NCI-H748 (cell line): ENCODE data around the gene NDUFB3.
"Not testable (repeated sequence)": the region's sequence is repeated elsewhere in the genome, so short reads cannot be mapped to it uniquely, and the experiment has no call there.

Experiments
- DNase-seq: peaks from one replicate; lab custom pipeline; 2025; ENCODE audit not compliant: unreplicated experiment; lab: John Stamatoyannopoulos, UW

The NDUFB3 gene

DNA sequence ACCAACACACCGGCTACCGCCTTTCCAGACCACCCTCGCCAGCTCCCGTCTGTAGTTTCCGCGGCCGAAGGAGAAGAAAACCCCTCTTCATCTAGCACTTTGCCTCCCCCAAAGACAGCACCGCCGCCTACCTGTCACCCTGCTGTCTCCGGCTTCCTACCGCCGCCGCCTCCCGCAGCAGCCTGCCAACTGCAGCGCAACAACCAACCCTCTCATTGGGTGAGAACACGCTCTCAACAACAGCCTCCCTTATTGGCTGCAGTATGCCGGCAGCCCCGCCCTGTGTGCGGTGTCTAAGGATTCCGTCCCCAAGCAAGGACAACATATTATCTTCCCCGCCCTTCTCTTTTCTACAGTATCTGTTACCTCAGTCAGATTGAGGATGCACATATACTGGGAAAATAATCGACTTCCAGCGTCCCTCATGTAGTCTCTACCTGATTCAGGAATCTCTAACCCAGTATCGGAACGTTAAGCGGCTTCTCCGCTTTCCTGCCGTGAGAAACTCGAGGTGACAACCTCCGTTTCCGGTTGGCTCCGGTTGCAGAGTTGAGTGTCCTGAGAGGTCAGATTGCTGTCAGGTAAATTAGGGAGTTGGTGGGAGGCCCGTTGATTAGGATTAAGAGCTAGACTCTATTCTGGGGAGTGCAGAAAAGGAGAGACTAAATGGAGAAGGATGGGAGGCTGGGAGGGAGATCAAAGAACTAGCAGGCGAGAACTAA is at the start of gene NDUFB3, which contains the start of gene HYCC2:
Gene NDUFB3, plus strand, starts transcription at position 523 of the 722 bp plus-strand sequence. CDS start 6,882 bp downstream, outside the sequence.
Gene HYCC2, minus strand, starts transcription at position 193 of the 722 bp plus-strand sequence. CDS start 47,662 bp downstream, outside the sequence.
- DNase-seq: peak; percentile 96

DNA sequence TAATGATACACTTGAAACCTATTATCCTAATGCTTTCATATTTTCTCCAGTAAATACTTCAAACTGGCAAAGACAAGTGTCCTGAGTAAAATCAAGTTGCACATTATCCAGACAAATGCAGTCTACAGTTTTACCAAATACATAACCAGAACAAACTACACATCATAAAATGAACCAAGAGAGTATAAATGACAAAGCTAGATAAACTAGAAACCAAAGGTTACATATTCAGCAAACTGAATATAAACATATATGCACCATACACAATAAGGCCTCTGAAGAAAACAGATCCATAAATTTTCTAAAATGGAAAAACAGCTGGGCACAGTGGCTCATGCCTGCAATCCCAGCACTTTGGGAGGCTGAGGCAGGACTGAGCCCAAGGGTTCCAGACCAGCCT is 47.3 kb upstream of the NDUFB3 start:
- DNase-seq: no peak

GRCh38 chr2:201034355-201034754 is 37.4 kb upstream of the NDUFB3 start:
- DNase-seq: not testable (repeated sequence)

DNA sequence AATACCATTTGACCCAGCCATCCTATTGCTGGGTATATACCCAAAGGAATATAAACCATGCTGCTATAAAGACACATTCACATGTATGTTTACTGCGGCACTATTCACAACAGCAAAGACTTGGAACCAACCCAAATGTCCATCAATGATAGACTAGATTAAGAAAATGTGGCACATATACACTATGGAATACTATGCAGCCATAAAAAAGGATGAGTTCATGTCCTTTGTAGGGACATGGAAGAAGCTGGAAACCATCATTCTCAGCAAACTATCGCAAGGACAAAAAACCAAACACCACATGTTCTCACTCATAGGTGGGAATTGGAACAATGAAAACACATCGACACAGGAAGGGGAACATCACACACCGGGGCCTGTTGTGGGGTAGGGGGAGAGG is 33.4 kb upstream of the NDUFB3 start:
- not testable (repeated sequence) for DNase-seq

GRCh38 chr2:201038855-201039254 is 32.9 kb upstream of the NDUFB3 start:
- no peak for DNase-seq

- no peak for DNase-seq
Observed at GRCh38 chr2:201040867-201041628, 30.8 kb upstream of the NDUFB3 start.

- DNase-seq: not testable (repeated sequence)
Observed at GRCh38 chr2:201042451-201042850, 29.4 kb upstream of the NDUFB3 start.

DNA sequence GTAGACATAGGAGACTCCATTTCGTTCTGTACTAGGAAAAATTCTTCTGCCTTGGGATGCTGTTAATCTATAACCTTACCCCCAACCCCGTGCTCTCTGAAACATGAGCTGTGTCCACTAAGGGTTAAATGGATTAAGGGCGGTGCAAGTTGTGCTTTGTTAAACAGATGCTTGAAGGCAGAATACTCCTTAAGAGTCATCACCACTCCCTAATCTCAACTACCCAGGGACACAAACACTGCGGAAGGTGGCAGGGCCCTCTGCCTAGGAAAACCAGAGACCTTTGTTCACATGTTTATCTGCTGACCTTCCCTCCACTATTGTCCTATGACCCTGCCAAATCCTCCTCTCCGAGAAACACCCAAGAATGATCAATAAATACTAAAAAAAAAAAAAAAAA is 28.8 kb upstream of the NDUFB3 start:
- DNase-seq: not testable (repeated sequence)

- no peak for DNase-seq
Observed at GRCh38 chr2:201046881-201047280, 24.9 kb upstream of the NDUFB3 start.

GRCh38 chr2:201049455-201049854 is 22.3 kb upstream of the NDUFB3 start:
- no peak for DNase-seq

DNA sequence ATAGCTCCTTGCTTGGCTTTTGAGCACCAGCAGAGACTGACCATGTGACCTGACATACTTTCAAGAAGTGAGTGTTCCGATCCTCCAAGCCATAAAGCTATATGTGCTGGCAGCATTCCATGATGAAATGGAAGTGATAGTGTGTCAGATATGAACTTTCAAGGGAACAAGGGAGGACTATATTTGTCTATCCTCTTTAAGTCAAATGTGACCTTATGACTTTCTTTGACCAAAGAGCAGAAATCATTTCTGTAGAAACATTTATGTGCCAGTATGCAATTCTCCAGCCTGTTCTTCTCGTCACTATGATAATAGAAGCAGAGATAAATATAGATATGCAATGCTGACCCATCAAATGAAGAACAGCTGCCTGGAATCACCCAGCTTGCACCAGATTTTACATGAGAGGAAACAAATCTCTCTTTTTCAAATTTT is 14.7 kb upstream of the NDUFB3 start:
- no peak for DNase-seq

DNA sequence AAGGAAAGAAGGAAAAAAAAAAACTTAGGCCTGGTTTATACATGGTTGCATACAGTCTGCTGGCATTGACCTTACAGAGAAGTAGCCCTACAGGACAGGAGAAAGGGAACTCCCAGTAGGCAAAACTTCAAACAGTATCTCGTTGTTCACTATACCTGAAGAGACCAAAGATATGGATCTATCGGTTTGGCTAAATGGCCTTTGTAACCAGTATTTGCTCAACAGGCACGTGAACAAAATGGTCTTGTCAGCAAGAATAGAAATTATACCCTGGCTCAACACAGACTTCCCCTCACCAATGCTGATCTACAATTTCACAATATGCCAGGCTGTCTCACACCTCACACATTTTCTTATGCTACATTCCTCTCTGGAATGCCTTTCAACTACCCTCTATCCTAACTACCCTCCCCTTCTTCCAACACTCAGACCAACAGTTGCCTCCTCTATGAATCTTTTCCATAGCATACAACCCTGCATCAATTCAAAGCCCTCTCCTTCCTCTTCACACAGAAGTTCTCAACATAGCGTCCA is 14.0 kb upstream of the NDUFB3 start:
- no peak for DNase-seq

GRCh38 chr2:201058914-201059313 is 12.9 kb upstream of the NDUFB3 start:
- no peak for DNase-seq

DNA sequence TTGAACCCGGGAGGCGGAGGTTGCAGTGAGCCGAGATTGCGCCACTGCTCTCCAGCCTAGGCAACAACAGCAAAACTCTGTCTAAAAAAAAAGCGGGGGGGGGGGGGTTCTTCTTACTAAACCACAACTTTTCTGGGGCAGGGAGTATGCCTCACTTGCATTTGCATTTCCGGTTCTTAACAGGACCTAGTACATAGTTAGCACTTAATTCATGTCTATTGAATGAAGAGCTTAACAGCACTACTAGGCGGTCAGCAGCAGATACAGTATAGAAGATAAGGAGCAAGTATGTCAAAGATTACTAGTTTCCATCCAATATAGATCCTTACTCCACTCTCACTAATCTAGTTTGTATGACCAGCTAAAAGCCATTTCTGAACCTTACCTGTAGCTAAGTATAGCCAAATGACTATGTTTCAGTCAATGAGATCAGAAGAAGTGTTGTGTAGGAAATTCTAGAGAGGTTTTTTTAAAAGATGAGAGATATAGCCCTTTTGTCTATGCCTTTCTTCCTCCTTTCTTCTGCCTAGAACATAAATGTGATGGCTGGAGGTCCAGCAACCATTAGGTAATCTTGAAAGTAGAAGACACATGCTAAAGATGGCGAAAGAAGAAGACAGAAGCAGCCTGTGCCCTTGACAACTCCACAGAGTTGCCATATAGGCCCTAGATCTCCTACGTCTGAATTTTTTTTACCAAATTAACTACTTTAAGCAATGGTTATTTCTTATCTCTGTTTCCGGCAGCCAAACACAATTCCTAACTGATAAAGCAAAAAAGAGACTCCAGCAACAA is 11.6 kb upstream of the NDUFB3 start:
- no peak for DNase-seq

DNA sequence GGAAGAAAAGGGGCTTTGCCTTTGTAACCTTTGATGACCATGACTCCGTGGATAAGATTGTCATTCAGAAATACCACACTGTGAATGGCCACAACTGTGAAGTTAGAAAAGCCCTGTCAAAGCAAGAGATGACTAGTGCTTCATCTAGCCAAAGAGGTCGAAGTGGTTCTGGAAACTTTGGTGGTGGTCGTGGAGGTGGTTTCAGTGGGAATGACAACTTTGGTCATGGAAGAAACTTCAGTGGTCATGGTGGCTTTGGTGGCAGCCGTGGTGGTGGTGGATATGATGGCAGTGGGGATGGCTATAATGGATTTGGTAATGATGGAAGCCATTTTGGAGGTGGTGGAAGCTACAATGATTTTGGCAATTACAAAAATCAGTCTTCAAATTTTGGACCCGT is 8.3 kb upstream of the NDUFB3 start:
- not testable (repeated sequence) for DNase-seq

GRCh38 chr2:201064797-201065329 is 6.9 kb upstream of the NDUFB3 start:
- DNase-seq: no peak

GRCh38 chr2:201070948-201071478 is 788 bp upstream of the NDUFB3 start:
- peak; percentile 54 for DNase-seq

DNA sequence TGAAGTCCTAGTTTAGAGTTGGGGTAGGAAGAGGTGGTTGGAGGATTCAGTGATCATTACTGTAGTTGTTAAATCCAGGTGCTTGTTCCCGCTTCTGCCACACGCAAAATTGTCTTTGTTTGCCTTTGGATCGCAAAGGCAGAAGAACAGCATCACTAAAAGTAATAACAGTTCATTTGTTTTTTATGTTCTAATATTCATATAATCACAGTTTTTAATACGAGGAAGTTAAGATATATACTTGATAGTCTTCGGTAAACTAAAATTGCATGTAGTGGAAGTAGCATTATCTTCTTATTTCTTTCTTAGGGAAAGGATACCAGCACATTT is 365 bp downstream of the NDUFB3 start:
- no peak for DNase-seq

GRCh38 chr2:201073071-201073470 is 1.3 kb downstream of the NDUFB3 start:
- DNase-seq: no peak

DNA sequence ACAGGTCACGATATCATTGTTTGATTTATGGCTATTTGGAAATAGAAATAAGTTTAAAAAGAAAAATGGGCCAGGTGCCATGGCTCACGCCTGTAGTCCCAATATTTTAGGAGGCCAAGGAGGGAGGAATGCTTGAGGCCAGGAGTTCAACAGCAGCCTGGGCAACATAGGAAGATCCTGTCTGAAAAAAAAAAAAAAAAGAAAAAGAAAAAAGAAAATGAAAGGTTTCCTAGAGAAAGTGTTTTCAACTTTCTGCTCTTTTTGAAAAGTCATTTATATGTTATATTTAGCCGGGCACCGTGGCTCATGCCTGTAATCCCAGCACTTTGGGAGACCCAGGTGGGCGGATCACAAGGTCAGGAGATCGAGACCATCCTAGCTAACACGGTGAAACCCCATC is 3.2 kb downstream of the NDUFB3 start:
- no peak for DNase-seq

DNA sequence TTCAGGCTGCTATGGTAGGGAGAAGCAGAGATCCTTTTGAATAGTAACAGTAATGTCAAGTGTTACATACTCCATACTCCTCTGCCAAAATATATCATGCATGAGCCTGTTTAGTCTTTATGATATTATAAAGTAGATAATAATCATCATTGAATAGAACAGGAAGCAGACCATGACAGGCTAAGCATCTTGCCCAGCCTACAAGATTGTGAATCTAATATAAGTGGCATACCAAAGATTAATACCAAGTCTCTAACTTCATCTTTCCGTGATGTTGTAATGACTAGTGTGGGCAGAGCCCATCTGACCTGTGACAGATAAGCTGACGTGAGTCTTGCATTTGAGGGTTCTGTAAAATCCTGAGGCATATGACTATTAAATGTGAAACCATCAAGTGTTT is 13.1 kb downstream of the NDUFB3 start:
- no peak for DNase-seq
